ENCODE results near the gene SIM2. TPM values are rescaled to one million over a fixed set of nuclear protein-coding genes. Genes with fewer than 3 reads are reported as not detected.

The SIM2 gene
- total and polyA plus RNA-seq, 4 experiments from 2014 or later, result 0.05 to 0.07 TPM; not detected in 2

DNA sequence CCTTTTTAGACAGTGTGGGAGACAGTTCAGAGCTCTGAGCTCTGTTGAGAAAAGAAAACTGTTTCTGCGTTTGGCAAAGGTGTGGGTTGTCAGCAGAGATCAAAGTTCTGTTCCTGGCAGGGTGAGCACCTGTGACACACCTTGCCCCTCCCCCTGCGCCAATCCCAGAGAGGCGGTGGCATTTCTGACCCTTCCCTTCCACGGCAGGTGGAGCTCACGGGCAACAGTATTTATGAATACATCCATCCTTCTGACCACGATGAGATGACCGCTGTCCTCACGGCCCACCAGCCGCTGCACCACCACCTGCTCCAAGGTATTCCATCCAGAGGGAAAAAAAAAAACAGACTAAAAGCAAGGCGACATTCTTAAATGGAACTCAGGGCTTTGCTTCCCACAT, 20.7 kb downstream of the SIM2 start:
- H3K9me3 Mint-ChIP-seq, result peaks cover 0 to 2% (median 0%) of the 10 kb centered on the region in 8 donors
- peaks cover 5% of the 10 kb centered on the region for H3K27me3 ChIP-seq (ENCODE audit: insufficient read depth, low read length)
- no peak overlapping the region for H3K4me3 ChIP-seq (ENCODE audit: low read length in 2 of 2)
- H3K36me3 ChIP-seq (ENCODE audit: insufficient read depth, low read length), result no peaks in the 10 kb centered on the region
- no peaks in the 10 kb centered on the region for H3K4me1 Mint-ChIP-seq
- H3K9me3 ChIP-seq (ENCODE audit: control insufficient read depth in 1 of 2, low read length in 2 of 2), result no peaks in the 10 kb centered on the region
- H3K27ac Mint-ChIP-seq, result no peak overlapping the region
- no peaks in the 10 kb centered on the region for H3K36me3 Mint-ChIP-seq
- intact Hi-C loops (cut with micrococcal nuclease), result no loop called here
- peaks cover 21 to 34% of the 10 kb centered on the region in 2 donors for H3K27me3 Mint-ChIP-seq
- ChIA-PET POLR2A (ENCODE audit: partially characterized antibody) (no interaction called here), CTCF (ENCODE audit: partially characterized antibody) (no interaction called here)
- H3K4me1 ChIP-seq (ENCODE audit: insufficient read depth, low read length), result no peaks in the 10 kb centered on the region
- H3K4me3 Mint-ChIP-seq, result no peak overlapping the region
- no peak overlapping the region for H3K27ac ChIP-seq (ENCODE audit: low read depth, low read length)
- DNase-seq, result no peak

DNA sequence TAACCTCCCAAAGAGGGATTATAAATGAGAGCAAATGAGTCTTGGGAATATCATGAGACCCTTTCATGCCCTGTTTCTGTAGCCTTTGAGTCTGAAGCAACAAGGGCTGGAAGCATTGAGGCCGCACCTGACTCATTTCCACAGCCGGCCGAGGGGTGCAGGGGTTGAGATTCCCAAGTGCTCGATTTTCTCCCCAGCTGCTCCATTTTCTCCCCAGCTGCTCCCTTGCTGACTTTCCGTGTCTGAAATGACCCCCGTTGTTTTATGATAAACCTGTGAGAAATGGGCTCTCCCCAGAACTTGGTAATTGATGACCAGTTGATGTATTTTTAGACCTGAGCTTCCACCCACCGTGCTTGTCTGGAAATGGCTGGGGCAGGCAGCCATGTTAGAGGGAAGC, 22.9 kb downstream of the SIM2 start:
- ChIA-PET CTCF (ENCODE audit: partially characterized antibody) (no interaction called here), POLR2A (ENCODE audit: partially characterized antibody) (no interaction called here)
- intact Hi-C loops (cut with micrococcal nuclease), result no loop called here
- Histone ChIP-seq H3K27ac (ENCODE audit: low read depth, low read length) (no peak overlapping the region), H3K36me3 (ENCODE audit: insufficient read depth, low read length) (no peaks in the 10 kb centered on the region), H3K4me1 (ENCODE audit: insufficient read depth, low read length) (no peaks in the 10 kb centered on the region), H3K9me3 (ENCODE audit: control insufficient read depth in 1 of 2, low read length in 2 of 2) (no peaks in the 10 kb centered on the region), H3K27me3 (ENCODE audit: insufficient read depth, low read length) (peaks cover 5% of the 10 kb centered on the region), H3K4me3 (ENCODE audit: low read length in 2 of 2) (no peak overlapping the region)
- DNase-seq, result no peak
- Mint-ChIP-seq H3K4me3 (no peak overlapping the region), H3K36me3 (no peaks in the 10 kb centered on the region), H3K4me1 (no peaks in the 10 kb centered on the region), H3K27ac (no peak overlapping the region), H3K9me3 (peaks cover 0 to 2% (median 0%) of the 10 kb centered on the region in 8 donors), H3K27me3 (peaks cover 17 to 30% of the 10 kb centered on the region in 2 donors)

DNA sequence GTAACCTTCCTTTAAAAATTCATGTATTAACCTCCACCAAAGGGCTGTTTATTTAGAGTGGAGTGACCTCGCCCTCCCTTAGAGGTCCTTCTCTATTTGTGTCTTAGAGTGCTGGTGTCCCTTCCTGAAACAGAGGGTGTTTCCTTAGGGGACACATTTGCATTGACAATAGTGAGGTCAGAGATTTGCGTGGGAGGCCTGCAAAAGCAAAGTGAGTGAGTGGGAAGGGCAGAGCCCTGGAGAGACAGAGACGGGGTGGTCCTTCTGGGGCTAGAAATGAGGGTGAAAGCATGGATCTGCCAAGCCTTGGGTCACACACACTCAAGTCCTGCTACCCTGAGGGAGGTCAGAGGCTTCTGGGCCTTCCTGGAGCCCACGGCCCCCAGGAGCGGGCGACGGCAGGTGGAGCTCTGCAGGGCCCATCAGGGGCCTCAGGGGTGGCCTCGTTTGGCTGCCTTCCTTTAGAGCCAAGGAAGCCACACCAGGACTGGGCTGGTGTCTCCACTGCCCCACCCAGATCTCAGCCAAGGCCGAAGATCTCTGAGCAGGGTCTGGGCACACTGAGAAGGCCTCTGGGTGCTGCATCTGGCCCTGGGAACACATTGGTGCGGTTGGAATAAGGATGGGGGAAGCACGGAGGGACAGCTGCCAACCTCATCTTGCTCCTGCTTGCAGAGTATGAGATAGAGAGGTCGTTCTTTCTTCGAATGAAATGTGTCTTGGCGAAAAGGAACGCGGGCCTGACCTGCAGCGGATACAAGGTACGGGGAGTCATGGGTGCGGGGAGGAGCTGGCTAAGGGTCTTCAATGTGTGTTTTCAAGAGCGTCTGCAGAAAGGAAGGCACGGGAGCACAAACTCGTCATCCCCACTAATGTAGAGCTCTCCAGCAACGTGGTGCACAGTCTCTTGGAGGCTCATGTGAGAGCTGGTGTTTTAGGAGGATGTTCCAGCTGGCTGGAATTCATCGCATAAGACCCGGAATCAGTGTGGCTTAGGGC, 23.8 kb downstream of the SIM2 start:
- Mint-ChIP-seq H3K36me3 (no peaks in the 10 kb centered on the region), H3K9me3 (peaks cover 0 to 2% (median 0%) of the 10 kb centered on the region in 8 donors), H3K27ac (no peak overlapping the region), H3K4me3 (no peak overlapping the region), H3K4me1 (no peaks in the 10 kb centered on the region), H3K27me3 (peaks cover 17 to 27% of the 10 kb centered on the region in 2 donors)
- H3K4me3 ChIP-seq (ENCODE audit: low read length in 2 of 2), result no peak overlapping the region
- H3K27ac ChIP-seq (ENCODE audit: low read depth, low read length), result no peak overlapping the region
- peaks cover 5% of the 10 kb centered on the region for H3K27me3 ChIP-seq (ENCODE audit: insufficient read depth, low read length)
- ChIA-PET POLR2A (ENCODE audit: partially characterized antibody) (no interaction called here), CTCF (ENCODE audit: partially characterized antibody) (no interaction called here)
- intact Hi-C loops (cut with micrococcal nuclease), result no loop called here
- no peaks in the 10 kb centered on the region for H3K36me3 ChIP-seq (ENCODE audit: insufficient read depth, low read length)
- no peaks in the 10 kb centered on the region for H3K9me3 ChIP-seq (ENCODE audit: control insufficient read depth in 1 of 2, low read length in 2 of 2)
- no peak for DNase-seq
- no peaks in the 10 kb centered on the region for H3K4me1 ChIP-seq (ENCODE audit: insufficient read depth, low read length)

DNA sequence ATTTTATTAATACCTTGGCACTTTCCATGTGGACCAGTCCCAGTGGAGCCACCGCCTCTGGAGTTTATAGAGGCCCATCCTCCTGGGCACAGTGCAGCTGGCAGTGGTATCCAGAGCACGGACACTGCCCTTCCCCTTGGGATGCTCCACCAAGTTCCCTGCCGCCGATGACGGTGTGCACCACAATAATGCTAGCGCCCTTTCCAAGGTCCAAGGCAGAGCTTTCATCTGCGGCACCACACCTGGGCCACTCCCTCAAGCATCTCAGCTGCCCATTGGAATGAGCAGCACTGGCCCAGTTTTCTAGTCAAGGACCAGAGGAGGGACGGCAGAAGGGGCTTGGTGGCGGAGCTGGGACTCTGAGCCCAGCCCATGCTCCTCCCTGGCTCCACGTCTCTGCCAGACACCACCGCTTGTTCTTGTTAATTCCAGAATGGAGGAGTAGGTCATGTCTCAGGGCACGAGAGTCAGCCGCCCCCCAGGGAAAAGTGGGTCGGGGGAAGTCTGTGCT, 24.5 kb downstream of the SIM2 start:
- H3K27ac Mint-ChIP-seq, result no peak overlapping the region
- peaks cover 0 to 2% (median 0%) of the 10 kb centered on the region in 8 donors for H3K9me3 Mint-ChIP-seq
- no peaks in the 10 kb centered on the region for H3K4me1 Mint-ChIP-seq
- no peak for DNase-seq
- H3K27me3 ChIP-seq (ENCODE audit: insufficient read depth, low read length), result peaks cover 5% of the 10 kb centered on the region
- intact Hi-C loops (cut with micrococcal nuclease), result no loop called here
- H3K9me3 ChIP-seq (ENCODE audit: control insufficient read depth in 1 of 2, low read length in 2 of 2), result no peaks in the 10 kb centered on the region
- ChIA-PET POLR2A (ENCODE audit: partially characterized antibody) (no interaction called here), CTCF (ENCODE audit: partially characterized antibody) (no interaction called here)
- H3K27me3 Mint-ChIP-seq, result peaks cover 20 to 25% of the 10 kb centered on the region in 2 donors
- no peaks in the 10 kb centered on the region for H3K36me3 Mint-ChIP-seq
- no peak overlapping the region for H3K4me3 Mint-ChIP-seq
- no peaks in the 10 kb centered on the region for H3K36me3 ChIP-seq (ENCODE audit: insufficient read depth, low read length)
- H3K4me3 ChIP-seq (ENCODE audit: low read length in 2 of 2), result no peak overlapping the region
- no peak overlapping the region for H3K27ac ChIP-seq (ENCODE audit: low read depth, low read length)
- H3K4me1 ChIP-seq (ENCODE audit: insufficient read depth, low read length), result no peaks in the 10 kb centered on the region

DNA sequence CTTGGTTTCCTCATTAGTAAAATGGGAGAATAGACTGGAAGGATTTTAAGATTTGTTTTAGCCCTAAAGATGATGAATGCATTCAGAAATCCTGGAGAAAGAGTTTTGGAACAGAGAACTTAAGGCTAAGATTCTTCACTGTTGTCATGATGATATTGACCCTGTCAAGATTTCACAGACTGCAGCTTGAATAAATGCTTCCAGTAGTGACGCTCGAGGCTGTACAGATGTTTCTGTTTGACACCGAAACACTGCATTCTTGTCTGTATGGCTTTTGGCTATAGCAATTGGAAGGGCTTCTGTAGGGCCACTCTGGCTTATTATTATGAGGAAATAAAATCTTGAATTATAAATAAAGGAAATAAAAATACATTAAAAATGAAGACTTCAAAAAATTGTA, 25.7 kb downstream of the SIM2 start:
- no peak overlapping the region for H3K27ac Mint-ChIP-seq
- Histone ChIP-seq H3K9me3 (ENCODE audit: control insufficient read depth in 1 of 2, low read length in 2 of 2) (no peaks in the 10 kb centered on the region), H3K36me3 (ENCODE audit: insufficient read depth, low read length) (no peaks in the 10 kb centered on the region), H3K27ac (ENCODE audit: low read depth, low read length) (no peak overlapping the region), H3K4me1 (ENCODE audit: insufficient read depth, low read length) (no peaks in the 10 kb centered on the region), H3K27me3 (ENCODE audit: insufficient read depth, low read length) (peaks cover 5% of the 10 kb centered on the region), H3K4me3 (ENCODE audit: low read length in 2 of 2) (no peak overlapping the region)
- no peaks in the 10 kb centered on the region for H3K4me1 Mint-ChIP-seq
- CTCF ChIA-PET (ENCODE audit: partially characterized antibody), result no interaction called here
- intact Hi-C loops (cut with micrococcal nuclease), result no loop called here
- peaks cover 16 to 20% of the 10 kb centered on the region in 2 donors for H3K27me3 Mint-ChIP-seq
- H3K36me3 Mint-ChIP-seq, result no peaks in the 10 kb centered on the region
- no peak for DNase-seq
- POLR2A ChIA-PET (ENCODE audit: partially characterized antibody), result no interaction called here
- H3K9me3 Mint-ChIP-seq, result peaks cover 0 to 2% (median 0%) of the 10 kb centered on the region in 8 donors
- H3K4me3 Mint-ChIP-seq, result no peak overlapping the region

DNA sequence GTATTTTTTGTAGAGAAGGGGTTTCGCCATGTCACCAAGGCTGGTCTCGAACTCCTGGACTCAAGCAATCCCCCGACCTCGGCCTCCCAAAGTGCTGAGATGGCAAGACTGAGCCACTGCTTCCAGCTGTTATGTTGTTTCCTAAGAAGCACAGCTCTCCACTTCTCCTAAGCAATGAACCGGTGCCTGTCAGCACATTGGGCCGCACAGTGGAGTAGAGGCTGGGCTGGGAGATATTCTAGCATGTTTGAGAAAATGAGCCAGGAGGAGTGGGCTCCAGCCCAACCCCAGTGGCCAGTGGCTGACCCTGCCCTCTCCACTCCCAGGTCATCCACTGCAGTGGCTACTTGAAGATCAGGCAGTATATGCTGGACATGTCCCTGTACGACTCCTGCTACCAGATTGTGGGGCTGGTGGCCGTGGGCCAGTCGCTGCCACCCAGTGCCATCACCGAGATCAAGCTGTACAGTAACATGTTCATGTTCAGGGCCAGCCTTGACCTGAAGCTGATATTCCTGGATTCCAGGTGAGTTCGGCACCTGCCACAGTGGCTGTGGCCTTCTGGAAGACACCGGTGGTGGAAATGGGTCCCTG, 27.0 kb downstream of the SIM2 start:
- no peak overlapping the region for H3K27ac Mint-ChIP-seq

DNA sequence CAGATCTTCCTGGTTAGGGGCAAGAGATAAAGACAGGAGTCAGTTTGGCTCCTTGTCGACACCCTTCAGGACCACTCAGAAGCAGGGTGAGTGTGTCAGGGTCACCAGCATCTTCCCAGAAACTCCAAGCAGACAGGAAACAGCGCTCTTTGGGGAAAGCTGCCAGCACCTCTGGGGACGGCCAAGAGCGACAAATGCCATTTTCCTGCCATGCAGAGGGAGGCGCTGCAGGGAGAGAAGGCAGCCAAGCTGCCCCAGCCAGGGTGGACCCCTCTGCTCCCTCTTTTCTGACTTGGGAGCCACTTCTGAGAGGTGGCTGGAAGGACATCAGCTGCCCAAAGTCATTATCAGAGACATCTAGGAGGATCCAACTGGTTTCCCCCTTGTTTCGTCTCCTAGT, 29.0 kb downstream of the SIM2 start:
- no peak for DNase-seq
- ChIA-PET POLR2A (ENCODE audit: partially characterized antibody) (no interaction called here), CTCF (ENCODE audit: partially characterized antibody) (no interaction called here)
- Mint-ChIP-seq H3K9me3 (no peaks in the 10 kb centered on the region), H3K4me1 (no peaks in the 10 kb centered on the region), H3K4me3 (no peak overlapping the region), H3K27me3 (peaks cover 8 to 17% of the 10 kb centered on the region in 2 donors), H3K27ac (no peak overlapping the region), H3K36me3 (no peaks in the 10 kb centered on the region)
- no peaks in the 10 kb centered on the region for H3K27me3 ChIP-seq (ENCODE audit: insufficient read depth, low read length)
- H3K9me3 ChIP-seq (ENCODE audit: control insufficient read depth in 1 of 2, low read length in 2 of 2), result no peaks in the 10 kb centered on the region
- no peaks in the 10 kb centered on the region for H3K36me3 ChIP-seq (ENCODE audit: insufficient read depth, low read length)
- no peak overlapping the region for H3K27ac ChIP-seq (ENCODE audit: low read depth, low read length)
- intact Hi-C loops (cut with micrococcal nuclease), result no loop called here
- no peaks in the 10 kb centered on the region for H3K4me1 ChIP-seq (ENCODE audit: insufficient read depth, low read length)
- H3K4me3 ChIP-seq (ENCODE audit: low read length in 2 of 2), result no peak overlapping the region

More for the DNA sequence above, 27.0 kb downstream of the SIM2 start:
- Histone ChIP-seq H3K9me3 (ENCODE audit: control insufficient read depth in 1 of 2, low read length in 2 of 2) (no peaks in the 10 kb centered on the region), H3K27me3 (ENCODE audit: insufficient read depth, low read length) (peaks cover 5% of the 10 kb centered on the region), H3K36me3 (ENCODE audit: insufficient read depth, low read length) (no peaks in the 10 kb centered on the region), H3K4me1 (ENCODE audit: insufficient read depth, low read length) (no peaks in the 10 kb centered on the region), H3K4me3 (ENCODE audit: low read length in 2 of 2) (no peak overlapping the region), H3K27ac (ENCODE audit: low read depth, low read length) (no peak overlapping the region)
- POLR2A ChIA-PET (ENCODE audit: partially characterized antibody), result no interaction called here
- Mint-ChIP-seq H3K4me1 (no peaks in the 10 kb centered on the region), H3K4me3 (no peak overlapping the region), H3K9me3 (peaks cover 0 to 2% (median 0%) of the 10 kb centered on the region in 8 donors), H3K27me3 (peaks cover 12 to 17% of the 10 kb centered on the region in 2 donors), H3K36me3 (no peaks in the 10 kb centered on the region)
- CTCF ChIA-PET (ENCODE audit: partially characterized antibody), result no interaction called here
- intact Hi-C loops (cut with micrococcal nuclease), result no loop called here
- DNase-seq, result no peak

All from CD4-positive, alpha-beta memory T cell (primary cell).